ENCODE data around the gene KRT82. TPM values are rescaled to one million over a fixed set of nuclear protein-coding genes. Genes with fewer than 3 reads are reported as not detected.

Gene KRT82
- total and polyA plus RNA-seq, 2 experiments from 2014 or later, result not detected

DNA sequence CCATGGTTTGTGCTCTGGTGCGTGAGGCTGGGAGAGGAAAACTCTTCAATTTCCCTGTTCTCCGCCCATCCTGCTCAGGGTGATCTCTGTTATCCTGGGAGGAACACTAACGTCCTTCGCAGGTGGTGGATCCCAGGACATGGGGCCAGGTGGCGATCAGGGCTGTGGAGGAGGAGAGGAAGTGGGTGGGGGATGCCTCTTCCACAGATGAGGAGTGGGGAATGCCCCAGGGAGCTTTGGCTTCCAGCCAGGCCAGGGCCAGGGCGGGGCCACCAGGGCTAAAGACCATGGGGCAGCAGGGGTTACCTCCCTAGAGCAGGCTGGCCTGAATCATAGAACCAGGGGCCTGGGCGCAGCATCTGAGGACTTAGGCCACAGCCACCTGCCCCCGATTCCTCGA, 31.4 kb upstream of the KRT82 start:
- no peak overlapping the region for H3K27ac Mint-ChIP-seq
- Histone ChIP-seq H3K4me1 (ENCODE audit: insufficient read depth) (peaks cover 4% of the 10 kb centered on the region; the same call in 1 of the 2 replicates), H3K4me3 (no peak overlapping the region), H3K79me2 (replicated peaks; ENCODE audit: insufficient read depth) (no peaks in the 10 kb centered on the region), H3K27ac (ENCODE audit: low read depth) (no peak overlapping the region), H3F3A (replicated peaks; ENCODE audit: low read depth) (no peaks in the 10 kb centered on the region), H2AFZ (no peak overlapping the region), H3K4me2 (no peak overlapping the region), H4K20me1 (replicated peaks; ENCODE audit: insufficient read depth) (no peaks in the 10 kb centered on the region), H3K36me3 (ENCODE audit: insufficient read depth) (no peaks in the 10 kb centered on the region), H3K27me3 (ENCODE audit: insufficient read depth) (no peaks in the 10 kb centered on the region), H3K9me2 (ENCODE audit: insufficient read depth) (peaks cover 13% of the 10 kb centered on the region)
- peaks cover 10% of the 10 kb centered on the region for H3K4me1 Mint-ChIP-seq
- ATAC-seq (no peak), DNase-seq (ENCODE audit: low spot score) (no peak)
- no peaks in the 10 kb centered on the region for H3K36me3 Mint-ChIP-seq (ENCODE audit: low read depth)
- H3K9me3 Mint-ChIP-seq, result no peaks in the 10 kb centered on the region; the same call in 1 of the 3 replicates
- no peak overlapping the region for H3K4me3 Mint-ChIP-seq
- H3K27me3 Mint-ChIP-seq (ENCODE audit: insufficient read depth, low read depth, poor library complexity), result peaks cover 3% of the 10 kb centered on the region
- TF ChIP-seq, protein P1, sequence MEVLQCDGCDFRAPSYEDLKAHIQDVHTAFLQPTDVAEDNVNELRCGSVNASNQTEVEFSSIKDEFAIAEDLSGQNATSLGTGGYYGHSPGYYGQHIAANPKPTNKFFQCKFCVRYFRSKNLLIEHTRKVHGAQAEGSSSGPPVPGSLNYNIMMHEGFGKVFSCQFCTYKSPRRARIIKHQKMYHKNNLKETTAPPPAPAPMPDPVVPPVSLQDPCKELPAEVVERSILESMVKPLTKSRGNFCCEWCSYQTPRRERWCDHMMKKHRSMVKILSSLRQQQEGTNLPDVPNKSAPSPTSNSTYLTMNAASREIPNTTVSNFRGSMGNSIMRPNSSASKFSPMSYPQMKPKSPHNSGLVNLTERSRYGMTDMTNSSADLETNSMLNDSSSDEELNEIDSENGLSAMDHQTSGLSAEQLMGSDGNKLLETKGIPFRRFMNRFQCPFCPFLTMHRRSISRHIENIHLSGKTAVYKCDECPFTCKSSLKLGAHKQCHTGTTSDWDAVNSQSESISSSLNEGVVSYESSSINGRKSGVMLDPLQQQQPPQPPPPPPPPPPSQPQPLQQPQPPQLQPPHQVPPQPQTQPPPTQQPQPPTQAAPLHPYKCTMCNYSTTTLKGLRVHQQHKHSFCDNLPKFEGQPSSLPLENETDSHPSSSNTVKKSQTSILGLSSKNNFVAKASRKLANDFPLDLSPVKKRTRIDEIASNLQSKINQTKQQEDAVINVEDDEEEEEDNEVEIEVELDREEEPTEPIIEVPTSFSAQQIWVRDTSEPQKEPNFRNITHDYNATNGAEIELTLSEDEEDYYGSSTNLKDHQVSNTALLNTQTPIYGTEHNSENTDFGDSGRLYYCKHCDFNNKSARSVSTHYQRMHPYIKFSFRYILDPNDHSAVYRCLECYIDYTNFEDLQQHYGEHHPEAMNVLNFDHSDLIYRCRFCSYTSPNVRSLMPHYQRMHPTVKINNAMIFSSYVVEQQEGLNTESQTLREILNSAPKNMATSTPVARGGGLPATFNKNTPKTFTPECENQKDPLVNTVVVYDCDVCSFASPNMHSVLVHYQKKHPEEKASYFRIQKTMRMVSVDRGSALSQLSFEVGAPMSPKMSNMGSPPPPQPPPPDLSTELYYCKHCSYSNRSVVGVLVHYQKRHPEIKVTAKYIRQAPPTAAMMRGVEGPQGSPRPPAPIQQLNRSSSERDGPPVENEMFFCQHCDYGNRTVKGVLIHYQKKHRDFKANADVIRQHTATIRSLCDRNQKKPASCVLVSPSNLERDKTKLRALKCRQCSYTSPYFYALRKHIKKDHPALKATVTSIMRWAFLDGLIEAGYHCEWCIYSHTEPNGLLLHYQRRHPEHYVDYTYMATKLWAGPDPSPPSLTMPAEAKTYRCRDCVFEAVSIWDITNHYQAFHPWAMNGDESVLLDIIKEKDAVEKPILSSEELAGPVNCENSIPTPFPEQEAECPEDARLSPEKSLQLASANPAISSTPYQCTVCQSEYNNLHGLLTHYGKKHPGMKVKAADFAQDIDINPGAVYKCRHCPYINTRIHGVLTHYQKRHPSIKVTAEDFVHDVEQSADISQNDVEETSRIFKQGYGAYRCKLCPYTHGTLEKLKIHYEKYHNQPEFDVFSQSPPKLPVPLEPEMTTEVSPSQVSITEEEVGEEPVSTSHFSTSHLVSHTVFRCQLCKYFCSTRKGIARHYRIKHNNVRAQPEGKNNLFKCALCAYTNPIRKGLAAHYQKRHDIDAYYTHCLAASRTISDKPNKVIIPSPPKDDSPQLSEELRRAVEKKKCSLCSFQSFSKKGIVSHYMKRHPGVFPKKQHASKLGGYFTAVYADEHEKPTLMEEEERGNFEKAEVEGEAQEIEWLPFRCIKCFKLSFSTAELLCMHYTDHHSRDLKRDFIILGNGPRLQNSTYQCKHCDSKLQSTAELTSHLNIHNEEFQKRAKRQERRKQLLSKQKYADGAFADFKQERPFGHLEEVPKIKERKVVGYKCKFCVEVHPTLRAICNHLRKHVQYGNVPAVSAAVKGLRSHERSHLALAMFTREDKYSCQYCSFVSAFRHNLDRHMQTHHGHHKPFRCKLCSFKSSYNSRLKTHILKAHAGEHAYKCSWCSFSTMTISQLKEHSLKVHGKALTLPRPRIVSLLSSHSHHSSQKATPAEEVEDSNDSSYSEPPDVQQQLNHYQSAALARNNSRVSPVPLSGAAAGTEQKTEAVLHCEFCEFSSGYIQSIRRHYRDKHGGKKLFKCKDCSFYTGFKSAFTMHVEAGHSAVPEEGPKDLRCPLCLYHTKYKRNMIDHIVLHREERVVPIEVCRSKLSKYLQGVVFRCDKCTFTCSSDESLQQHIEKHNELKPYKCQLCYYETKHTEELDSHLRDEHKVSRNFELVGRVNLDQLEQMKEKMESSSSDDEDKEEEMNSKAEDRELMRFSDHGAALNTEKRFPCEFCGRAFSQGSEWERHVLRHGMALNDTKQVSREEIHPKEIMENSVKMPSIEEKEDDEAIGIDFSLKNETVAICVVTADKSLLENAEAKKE (CRISPR knock-in tag; IDR thresholded peaks at IDR 0.05), result no peak
- TF ChIP-seq, protein P2, sequence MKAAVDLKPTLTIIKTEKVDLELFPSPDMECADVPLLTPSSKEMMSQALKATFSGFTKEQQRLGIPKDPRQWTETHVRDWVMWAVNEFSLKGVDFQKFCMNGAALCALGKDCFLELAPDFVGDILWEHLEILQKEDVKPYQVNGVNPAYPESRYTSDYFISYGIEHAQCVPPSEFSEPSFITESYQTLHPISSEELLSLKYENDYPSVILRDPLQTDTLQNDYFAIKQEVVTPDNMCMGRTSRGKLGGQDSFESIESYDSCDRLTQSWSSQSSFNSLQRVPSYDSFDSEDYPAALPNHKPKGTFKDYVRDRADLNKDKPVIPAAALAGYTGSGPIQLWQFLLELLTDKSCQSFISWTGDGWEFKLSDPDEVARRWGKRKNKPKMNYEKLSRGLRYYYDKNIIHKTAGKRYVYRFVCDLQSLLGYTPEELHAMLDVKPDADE (IDR thresholded peaks at IDR 0.05), result no peak
- no peak for TF ChIP-seq POLR2AphosphoS5 (IDR thresholded peaks at IDR 0.05; ENCODE audit: low read depth)
- TF ChIP-seq EZH2 (IDR thresholded peaks at IDR 0.05; ENCODE audit: low read depth, unreplicated experiment), result no peak
- no peak for TF ChIP-seq ZNF331 (CRISPR knock-in tag; IDR thresholded peaks at IDR 0.05; ENCODE audit: low read depth)
- TF ChIP-seq, protein P3, sequence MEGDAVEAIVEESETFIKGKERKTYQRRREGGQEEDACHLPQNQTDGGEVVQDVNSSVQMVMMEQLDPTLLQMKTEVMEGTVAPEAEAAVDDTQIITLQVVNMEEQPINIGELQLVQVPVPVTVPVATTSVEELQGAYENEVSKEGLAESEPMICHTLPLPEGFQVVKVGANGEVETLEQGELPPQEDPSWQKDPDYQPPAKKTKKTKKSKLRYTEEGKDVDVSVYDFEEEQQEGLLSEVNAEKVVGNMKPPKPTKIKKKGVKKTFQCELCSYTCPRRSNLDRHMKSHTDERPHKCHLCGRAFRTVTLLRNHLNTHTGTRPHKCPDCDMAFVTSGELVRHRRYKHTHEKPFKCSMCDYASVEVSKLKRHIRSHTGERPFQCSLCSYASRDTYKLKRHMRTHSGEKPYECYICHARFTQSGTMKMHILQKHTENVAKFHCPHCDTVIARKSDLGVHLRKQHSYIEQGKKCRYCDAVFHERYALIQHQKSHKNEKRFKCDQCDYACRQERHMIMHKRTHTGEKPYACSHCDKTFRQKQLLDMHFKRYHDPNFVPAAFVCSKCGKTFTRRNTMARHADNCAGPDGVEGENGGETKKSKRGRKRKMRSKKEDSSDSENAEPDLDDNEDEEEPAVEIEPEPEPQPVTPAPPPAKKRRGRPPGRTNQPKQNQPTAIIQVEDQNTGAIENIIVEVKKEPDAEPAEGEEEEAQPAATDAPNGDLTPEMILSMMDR (conservative IDR thresholded peaks at IDR 0.05; ENCODE audit: low read depth in 2 of 2), result no peak
- TF ChIP-seq JUNB (IDR thresholded peaks at IDR 0.05; ENCODE audit: unreplicated experiment), result no peak
- TF ChIP-seq, protein P4, sequence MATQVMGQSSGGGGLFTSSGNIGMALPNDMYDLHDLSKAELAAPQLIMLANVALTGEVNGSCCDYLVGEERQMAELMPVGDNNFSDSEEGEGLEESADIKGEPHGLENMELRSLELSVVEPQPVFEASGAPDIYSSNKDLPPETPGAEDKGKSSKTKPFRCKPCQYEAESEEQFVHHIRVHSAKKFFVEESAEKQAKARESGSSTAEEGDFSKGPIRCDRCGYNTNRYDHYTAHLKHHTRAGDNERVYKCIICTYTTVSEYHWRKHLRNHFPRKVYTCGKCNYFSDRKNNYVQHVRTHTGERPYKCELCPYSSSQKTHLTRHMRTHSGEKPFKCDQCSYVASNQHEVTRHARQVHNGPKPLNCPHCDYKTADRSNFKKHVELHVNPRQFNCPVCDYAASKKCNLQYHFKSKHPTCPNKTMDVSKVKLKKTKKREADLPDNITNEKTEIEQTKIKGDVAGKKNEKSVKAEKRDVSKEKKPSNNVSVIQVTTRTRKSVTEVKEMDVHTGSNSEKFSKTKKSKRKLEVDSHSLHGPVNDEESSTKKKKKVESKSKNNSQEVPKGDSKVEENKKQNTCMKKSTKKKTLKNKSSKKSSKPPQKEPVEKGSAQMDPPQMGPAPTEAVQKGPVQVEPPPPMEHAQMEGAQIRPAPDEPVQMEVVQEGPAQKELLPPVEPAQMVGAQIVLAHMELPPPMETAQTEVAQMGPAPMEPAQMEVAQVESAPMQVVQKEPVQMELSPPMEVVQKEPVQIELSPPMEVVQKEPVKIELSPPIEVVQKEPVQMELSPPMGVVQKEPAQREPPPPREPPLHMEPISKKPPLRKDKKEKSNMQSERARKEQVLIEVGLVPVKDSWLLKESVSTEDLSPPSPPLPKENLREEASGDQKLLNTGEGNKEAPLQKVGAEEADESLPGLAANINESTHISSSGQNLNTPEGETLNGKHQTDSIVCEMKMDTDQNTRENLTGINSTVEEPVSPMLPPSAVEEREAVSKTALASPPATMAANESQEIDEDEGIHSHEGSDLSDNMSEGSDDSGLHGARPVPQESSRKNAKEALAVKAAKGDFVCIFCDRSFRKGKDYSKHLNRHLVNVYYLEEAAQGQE (IDR thresholded peaks at IDR 0.05; ENCODE audit: unreplicated experiment), result no peak
- TF ChIP-seq STAT1 (IDR thresholded peaks at IDR 0.05; ENCODE audit: unreplicated experiment), result no peak
- TF ChIP-seq NANOG (IDR thresholded peaks at IDR 0.05; ENCODE audit: borderline replicate concordance), result no peak
- no peak for TF ChIP-seq EZH2phosphoT487 (IDR thresholded peaks at IDR 0.05; ENCODE audit: unreplicated experiment)
